Measurements from ENCODE around the gene CXCL3.
"Not testable (repeated sequence)": the region's sequence is repeated elsewhere in the genome, so short reads cannot be mapped to it uniquely, and the experiment has no call there.

The CXCL3 gene

DNA sequence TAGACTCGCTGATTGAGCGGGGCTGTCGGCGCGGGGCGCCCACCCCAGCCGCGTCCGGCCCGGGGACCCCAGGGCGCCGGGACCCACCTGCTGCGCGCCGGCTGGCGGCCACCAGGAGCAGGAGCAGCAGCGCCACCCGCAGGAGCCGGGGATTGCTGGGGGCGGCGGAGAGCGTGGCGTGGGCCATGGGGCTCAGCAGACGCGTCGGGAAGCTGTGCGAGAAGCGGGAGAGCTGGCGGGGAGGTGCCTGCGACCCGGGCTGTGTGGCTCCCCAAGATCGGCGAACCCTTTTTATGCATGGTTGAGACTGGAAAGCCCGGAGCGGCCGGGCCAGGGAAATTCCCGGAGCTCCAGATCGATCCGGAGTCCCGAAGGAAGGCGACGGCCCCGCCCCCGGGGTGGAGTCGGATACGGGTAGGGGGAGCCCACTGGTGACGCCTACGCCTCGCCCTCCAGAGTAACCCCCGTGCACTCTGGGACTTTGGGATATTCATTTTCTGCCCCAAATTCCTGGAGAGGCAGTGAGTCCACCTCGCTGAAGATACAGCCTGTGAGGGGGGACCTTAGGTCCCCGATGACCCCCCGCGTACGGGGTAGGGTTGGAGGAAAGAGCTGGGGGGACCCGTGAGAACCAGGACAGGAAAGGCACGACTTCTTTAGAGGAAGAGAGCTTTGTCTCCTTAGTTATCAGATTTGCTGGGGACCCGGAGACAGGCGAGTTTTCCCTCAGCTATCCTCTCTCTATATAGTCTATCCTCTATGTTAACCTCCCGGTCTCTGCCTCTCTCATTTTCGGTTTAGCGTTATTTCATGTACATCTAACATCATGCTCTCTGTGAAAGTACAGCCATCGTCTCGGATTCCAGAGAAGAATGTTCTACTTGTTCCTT is at the start of gene CXCL3:
Gene CXCL3, minus strand, starts transcription at position 265 of the 890 bp plus-strand sequence. Its CDS starts 78 bp downstream, at position 187.
- DNase-seq, result peak; percentile 67 to 79

DNA sequence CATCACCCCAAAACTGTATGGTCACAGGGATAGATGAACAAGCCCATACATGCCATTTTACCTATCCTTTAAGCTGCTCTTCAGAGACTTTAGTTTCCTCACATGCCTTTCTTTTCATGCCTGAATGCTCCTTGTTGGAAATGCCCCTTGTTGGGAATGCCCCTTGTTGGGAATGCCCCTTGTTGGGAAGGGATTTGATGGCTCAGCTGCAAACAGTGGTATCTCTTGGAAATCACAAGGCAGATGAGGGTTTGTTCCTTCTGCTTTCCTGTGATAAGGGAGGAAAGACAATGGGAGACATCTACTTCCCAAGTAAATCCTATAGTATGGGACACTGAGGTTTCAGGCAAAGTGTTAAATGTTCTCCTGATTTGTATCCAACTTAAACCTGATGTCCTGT is 49.0 kb upstream of the CXCL3 start:
- no peak for DNase-seq

DNA sequence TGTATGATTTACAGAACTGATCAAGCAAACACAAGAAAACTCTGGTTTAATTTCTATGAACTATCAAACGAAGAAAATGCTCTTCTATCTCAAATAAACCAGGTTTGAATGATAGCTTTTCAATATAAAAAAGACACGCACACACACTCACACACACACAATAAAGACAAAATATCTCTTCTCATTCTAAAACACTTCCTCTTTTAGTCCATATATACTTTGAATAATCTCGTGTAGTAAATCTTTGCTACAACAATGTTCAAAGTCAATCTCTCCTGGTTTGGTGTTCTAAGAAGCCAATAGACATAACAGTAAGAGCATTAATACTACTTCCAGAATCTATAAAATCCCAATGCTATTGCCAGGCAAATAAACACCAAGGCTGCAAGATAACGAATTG is 47.2 kb upstream of the CXCL3 start:
- peak in 1 of 2 donors; percentile 33 for DNase-seq

DNA sequence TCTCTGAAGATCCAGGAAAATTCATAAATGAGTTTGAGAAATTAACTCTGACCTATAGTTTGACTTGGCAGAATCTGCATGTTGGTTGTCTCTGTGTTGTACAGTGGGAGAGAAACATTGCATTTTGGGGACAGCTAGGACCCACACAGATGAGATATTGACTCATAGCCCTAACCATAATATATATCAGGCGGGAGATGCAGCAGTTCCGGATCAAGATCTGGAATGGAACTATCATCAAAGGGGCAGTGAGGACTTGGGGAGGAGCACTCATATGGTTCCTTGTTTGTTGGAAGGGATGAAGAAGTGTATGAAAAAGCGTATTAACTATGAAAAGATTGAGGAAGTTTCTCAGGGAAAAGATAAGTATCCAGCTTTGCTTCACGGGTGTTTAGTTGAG is 46.5 kb upstream of the CXCL3 start:
- no peak for DNase-seq

DNA sequence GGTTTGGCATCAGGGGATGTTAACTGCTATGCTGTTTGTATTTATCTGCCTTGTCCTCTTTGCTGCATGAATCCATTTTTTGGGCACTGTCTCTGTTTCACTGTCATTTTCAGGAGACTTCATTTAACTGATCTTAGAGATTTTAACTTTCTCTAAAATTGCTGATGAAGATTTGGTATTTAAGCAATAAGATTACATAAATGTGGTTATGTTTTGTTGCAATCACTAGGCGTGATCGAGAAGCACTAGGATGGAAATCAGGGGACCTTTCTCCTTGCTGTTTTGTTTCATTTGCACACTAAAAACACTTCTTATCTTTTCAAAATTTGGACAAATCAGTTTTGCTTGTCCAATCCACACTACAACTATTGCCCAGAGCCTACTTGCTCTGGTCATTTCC is 45.1 kb upstream of the CXCL3 start:
- no peak for DNase-seq

DNA sequence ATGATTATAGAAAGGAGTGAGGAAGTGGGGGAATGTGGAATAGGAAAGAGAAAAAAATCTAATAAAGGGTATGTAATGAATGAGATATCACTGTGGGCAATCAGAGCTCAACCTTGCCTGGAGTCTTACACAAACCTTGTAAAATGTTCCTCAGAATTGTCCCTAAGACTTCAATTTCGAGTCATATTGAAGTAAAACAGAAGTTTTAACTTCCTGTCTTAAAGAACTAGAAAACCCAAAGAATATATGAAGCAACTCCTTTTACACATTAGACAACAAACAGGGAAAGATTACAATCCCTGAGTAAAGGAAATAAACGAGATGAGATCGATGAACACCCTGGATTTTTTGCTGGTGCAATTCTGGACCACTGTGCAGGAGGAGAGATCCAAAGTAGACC is 42.5 kb upstream of the CXCL3 start:
- DNase-seq, result no peak

DNA sequence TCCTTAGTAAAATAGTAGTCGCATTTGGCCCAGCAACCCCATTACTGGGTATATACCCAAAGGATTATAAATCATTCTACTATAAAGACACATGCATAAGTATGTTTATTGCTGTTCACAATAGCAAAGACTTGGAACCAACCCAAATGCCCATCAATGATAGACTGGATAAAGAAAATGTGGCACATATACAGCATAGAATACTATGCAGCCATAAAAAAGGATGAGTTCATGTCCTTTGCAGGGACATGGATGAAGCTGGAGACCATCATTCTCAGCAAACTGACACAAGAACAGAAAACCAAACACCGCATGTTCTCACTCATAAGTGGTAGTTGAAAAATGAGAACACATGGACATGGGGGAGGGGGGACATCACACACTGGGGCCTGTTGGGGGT is 41.9 kb upstream of the CXCL3 start:
- not testable (repeated sequence) for DNase-seq

DNA sequence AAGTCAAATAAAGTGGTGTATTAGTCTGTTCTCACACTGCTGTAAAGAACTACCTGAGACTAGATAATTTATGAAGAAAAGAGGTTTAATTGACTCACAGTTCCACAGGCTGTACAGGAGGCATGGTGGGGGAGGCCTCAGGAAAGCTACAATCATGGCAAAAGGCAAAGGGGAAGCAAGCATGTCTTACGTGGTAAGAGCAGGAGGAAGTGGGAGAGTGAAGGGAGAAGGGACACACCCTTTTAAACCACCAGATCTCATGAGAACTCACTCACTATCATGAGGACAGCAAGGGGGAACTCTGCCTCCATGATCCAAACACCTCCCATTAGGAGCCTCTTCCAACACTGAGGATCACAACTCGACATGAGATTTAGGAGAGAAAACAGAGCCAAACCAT is 40.5 kb upstream of the CXCL3 start:
- peak in 1 of 2 donors; percentile 26 for DNase-seq

DNA sequence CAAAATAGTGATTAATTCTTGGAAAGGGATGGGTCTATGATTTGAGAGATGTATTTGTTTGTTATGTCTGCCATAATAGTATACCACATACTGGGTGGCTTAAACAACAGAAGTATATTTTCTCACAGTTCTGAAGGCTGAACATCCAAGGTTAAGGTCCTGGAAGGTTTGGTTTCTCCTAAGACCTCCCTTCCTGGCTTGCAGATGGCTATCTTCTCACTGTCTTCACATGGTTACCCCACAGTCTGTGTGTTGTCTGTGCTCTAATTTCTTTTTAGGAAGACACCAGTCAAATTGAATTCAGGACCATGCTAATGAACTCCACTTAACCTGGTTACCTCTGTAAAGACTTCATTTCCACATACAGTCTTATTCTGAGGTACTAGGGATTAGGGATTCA is 34.9 kb upstream of the CXCL3 start:
- no peak for DNase-seq

DNA sequence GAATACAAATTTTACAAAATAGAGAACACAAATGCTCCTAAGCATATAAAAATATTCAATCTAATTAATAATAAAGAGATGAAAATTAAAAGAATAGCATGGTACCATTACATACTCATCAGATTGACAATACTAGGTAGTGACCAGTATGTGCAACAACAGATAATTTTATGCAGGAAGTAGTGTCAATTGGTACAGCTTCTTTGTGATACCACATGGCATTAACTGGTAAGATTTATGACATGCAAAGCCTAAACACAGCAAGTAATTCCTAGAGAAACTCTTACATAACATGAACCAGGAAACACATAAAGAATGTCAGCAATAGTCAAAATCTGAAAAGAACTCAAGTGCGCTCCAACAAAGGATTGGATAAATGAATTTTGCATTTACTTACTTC is 34.2 kb upstream of the CXCL3 start:
- DNase-seq, result no peak

DNA sequence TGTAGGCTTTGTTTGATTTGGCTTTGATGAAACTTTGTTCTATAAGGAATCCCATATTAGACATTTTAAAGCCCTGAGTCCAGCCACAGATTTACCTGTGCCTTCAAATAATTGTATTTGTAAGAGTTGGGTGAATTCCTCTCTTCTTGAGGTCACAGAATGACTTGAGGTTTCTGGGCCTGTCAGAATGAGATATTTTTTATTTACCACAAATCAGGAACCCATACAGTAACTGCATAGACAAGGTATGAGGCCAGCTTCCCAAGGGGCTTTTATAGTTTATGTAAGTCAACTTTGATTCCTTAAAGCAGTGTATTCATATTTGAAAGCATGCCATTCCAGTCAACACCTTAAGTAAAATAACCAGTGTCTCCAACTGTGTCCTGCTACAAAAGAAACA is 29.1 kb upstream of the CXCL3 start:
- no peak for DNase-seq

DNA sequence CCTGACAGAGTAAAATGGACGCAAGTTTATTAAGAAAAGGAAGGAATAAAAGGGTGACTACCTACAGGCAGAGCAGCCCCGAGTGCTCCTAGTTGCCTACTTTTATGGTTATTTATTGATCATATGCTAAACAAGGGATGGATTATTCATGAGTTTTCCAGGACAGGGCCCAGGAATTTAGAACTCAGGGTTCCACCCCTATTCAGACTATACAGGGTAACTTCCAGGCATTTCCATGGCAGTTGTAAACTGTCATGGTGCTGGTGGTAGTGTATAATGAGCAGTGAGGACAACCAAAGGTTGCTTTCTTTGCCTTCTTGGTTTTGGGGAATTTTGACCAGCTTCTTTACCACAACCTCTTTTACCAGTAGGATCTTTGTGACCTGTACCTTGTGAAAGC is 27.7 kb upstream of the CXCL3 start:
- no peak for DNase-seq

DNA sequence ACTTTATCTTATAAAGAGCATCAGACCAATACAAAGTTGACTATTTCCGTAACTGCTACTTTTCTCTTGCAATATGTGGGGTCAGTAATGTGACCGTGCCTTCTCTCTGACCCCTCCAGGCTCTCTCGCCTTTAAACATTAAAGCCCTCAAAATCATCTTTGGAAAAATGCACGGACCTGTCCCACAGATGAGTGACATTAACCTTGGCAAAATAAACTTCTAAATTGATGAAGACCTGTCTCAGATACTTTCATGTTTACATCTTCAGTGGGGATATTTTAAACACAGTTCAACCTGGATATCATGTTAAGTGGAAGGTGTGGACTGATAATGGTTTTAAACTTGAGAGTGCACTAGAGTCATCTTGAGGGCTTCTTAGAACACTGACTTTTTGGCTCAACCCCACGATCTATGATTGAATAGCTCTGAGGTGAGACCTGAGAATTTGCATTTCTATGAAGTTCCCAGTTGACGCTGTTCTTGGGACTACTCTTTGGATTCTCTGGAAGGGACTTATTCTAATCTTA is 26.7 kb upstream of the CXCL3 start:
- no peak for DNase-seq

DNA sequence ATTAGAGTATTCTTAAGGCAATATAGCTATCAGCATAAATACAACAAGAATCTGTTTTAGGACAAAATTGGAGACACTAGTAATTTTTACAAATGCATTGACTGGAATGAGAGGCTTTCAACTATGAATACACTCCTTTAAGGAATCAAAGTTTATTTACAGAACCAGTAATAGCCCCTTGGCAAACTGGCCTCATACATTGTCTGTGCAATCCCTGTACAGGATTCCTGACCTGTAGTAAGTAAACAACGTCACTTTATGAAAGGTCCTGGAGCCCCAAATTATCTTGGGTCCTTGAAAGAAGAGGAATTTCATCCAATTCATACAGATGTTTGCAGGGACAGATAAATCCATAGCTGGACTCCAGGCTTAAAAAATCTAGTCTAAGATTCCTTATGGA is 25.4 kb upstream of the CXCL3 start:
- no peak for DNase-seq

DNA sequence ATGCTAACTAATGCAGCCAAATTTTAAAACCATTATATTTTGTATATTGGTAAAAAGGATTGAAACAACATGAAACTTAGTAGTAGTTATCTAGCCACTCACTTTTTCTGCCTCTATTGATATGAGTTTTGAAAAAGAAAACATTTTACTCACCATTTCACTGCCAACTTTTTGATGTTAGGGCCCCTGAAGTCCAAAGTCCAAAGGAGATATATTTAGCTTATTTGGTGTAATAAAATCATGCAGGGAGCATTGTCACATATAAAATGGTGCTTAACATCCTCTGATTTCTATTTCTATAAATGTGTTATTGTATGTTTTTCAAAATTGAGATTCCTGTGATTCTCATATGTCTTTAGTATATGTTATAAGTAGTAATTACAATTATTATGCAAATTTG is 24.5 kb upstream of the CXCL3 start:
- DNase-seq, result no peak

DNA sequence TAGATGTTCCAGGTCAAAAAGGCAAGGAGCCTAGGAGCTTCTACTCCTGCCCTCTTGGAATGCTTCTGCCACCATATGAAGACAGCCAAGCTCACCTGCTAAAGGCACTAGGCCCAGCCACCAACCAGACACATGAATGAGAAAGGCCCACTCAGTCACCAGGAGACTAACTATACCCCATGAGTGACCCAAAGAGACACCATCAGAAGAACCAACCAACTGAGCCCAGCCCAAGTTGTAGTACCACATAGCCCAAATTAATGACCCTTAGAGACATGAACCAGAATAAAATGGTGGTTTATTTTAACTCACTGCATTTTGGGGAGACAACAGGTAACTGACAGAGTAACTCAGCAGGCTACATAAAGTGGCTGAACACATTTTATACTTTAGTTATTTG is 22.9 kb upstream of the CXCL3 start:
- DNase-seq, result no peak

DNA sequence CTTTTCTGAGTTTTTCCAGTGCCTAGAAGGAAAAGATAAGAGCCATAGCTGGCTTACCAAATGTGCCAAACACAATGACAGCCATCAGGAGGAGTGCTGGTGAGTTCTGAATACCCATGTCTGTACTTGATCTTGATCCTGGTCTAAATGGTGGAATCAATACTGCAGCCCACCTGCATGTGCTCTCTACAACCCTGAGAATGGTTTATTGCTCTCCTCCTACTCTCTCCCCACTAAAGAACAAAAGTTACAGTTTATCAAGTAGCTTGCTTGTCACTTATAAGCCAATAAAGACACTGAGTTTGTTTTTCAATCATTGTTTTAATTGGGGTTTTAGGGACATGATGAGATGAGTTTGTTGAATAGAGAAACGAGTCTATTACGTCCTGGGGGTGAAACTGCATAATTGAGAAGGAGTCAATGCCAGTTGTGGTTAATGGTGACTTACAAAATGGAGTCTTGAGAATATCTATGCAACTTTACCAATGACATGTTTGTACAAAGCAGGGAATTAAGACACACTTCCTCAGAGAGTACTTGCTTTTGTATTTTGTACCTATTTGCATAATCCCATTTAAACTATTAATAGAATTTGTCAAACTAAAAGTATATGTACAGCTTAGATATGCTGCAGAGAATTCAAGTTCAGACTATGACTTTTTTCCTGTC is 20.8 kb upstream of the CXCL3 start:
- no peak for DNase-seq

DNA sequence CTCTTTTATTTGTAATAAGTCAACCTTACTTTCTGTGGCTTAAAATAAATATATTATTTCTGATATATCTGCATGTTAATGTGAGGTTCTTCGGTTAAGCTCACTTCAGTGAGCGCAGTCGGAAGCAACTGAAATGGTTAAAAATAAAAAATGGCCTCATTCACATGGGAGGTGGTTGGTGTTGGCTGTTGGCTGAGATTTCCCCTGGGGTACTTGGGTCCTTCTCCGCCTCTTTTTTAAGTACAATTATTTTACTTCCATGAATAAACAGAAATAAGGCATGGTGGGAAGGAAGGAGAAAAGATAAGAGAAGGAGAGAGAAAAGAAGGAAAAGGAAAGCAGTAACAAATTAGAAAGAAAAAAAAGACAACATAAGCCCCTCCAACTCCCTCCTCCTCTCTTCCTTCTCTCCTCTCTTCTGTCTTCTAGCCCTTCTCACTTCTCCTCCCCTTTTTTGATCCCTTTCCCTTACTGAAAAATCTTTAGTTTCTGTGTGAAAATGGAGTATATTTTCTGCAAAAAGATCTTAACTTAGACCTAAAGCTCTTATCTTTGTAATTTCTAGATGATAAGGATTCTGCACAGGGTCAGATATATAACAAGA is 19.7 kb upstream of the CXCL3 start:
- DNase-seq, result no peak

DNA sequence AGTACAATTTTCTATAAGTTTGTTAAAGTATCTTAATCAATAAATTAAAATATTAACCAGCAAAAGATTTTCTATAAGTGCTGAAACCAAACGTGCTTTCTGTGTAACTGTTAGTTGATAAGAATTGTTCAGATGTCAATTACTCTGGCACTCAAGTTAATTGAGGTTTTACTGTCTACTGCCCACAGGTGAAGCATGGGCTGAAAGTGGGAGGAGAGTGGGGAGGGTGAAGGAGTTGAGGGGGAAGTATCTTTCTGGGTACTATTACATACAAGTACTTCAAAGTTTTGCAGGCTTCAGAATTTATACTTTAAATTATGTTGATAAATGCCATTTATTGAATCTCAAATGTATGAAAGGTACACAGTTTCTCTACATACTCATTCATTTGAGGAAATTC is 19.1 kb upstream of the CXCL3 start:
- no peak for DNase-seq

DNA sequence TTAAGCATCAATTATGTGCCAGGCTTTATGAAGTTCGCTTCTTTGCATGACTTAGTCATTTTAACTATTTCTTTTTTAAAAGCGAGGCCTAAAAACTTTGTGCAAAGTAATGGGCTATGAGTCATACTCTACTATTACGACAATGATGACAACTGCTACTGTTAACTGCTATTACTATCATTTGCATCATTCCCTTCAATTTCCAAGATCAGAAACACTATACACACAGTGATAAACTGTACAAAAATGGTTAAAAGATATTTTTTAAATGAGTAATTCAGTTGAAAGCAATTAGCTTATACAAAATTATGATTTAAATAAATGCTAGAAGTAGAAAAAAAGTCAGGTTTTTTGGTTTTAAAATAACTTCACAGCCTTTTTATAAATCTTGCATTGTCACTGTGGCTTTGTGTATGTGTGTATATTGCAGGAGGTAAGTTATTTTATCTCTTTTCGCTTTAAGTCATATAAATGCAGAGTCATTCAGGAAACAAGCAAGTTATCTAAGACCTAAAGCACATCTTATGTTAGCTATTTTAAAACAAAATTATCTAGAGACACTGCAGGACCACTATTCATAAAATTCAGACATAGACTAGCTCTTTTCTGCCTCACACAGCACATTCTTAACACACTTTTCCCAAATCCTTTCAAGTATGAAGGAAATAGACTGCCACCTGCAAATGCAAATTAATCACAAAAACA is 18.5 kb upstream of the CXCL3 start:
- peak in 1 of 2 donors; percentile 82 for DNase-seq

DNA sequence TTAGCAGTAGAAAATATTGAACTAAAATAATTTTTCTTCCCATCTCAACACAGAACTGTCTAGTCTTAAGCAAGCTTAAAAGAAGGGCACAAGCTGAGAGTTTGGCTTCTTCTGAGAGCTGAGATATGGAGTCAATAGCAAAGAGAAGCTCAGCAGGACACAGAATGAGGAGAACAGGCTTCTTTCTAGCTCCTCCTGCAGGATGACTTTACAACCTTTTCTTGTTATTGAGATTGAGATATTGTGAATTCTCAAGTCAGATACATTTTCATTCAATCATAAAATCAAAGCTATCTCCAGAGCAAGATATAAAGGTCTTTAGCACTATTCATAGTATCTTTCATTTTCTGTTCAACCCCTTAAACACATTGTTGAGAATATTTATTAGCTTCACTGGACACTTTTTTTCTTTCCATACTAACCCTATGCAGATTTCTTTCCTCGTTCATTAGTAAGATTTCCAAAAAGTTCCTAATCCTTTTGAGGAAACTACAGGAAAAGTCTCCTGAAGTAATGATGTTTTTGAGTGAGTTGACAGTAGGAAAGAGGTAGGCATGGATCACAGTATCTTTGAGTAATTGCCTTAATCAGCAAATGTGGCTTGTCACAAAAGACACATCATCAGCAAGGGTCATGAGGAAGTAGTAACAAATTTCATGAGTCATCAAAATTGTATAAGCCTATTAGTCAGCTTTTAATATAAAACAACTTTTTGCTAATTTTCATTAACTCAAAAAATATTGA is 17.8 kb upstream of the CXCL3 start:
- no peak for DNase-seq

DNA sequence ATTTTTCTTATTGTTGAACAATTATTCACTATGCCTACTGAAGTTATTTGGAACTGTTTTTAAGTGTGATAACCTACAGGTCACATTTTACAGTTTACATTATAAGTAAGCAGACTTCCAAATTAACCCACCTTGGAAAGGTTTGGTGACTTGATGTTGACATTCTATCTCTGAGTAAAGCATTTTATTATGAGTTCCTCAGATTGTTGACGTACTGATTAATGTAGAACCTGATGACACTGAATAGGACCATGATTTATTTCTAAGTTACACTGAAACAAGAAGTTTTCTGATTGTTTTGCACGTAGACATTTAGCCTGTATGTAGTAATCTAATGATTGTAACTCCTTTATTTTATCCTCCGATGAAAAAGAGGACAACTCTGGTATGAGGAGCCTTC is 17.0 kb upstream of the CXCL3 start:
- no peak for DNase-seq

Data from bone marrow (tissue), 2 donors.